H1 (cell line): Measurements from ENCODE around the gene BBS12. TPM values are rescaled to one million over a fixed set of nuclear protein-coding genes. Genes with fewer than 3 reads are reported as not detected.

ENCODE experiments used
- CBX5 ChIP-seq: fragments of 300-800, 300-1000 bp; sonication (generic); IDR thresholded peaks from 2 replicates; pipeline ENCODE4 v1.7.1; 2016; ENCODE audit warnings: antibody characterized with exemption, low read length, low read depth
- RNF2 ChIP-seq: fragments of 200-900, 300-1000 bp; sonication (generic); IDR thresholded peaks from 2 replicates; pipeline ENCODE4 v1.7.1; 2016; ENCODE audit warnings: borderline replicate concordance, low read depth, mild to moderate bottlenecking, antibody characterized with exemption, low read length; ENCODE audit not compliant: poor library complexity, severe bottlenecking; ENCODE audit errors: missing control alignments
- polyA plus RNA-seq, 7 experiments: library from polyadenylated mRNA; depleted of rRNA in 3 of 7; stranded (reverse) in 5 of 7; unstranded in 2 of 7; fragments of >200 nt in 5 of 7; fragments of 200-250 nt in 2 of 7; gene quantifications; 1 replicate in 5 of 7; 2 replicates in 1 of 7; 4 replicates in 1 of 7; pipeline versions ENCODE4 v1.2.1 to v1.2.3, GENCODE V29; 2011 to 2013; ENCODE audit warnings: missing spikeins in 2 of 7, mixed read lengths in 2 of 7
- total RNA-seq: library from RNA; stranded (reverse); fragmentation: NEBNext Ultra II Directional; extraction: Animal tissue kit (Norgen Biotek cat#: 25700); gene quantifications from 2 replicates; pipeline ENCODE4 v1.2.1, GENCODE V29; 2021

BBS12 gene
- total and polyA plus RNA-seq, 2 of the 8 experiments (the other 6 are each of a cell fraction or from before 2014, with no cell fraction given): 0.88 to 2.6 TPM

GRCh38 chr4:122705547-122706117, 26.9 kb upstream of the BBS12 start (continued):
- TF ChIP-seq RNF2 (no peak), CBX5 (no peak)
